GM12891 (cell line): ENCODE measurements around the gene CNPY2.
A peak's percentile ranks its signal among the peaks of the same experiment; 100 is the strongest.

Experiments
- POLR2AphosphoS5 ChIP-seq: IDR thresholded peaks from 2 replicates; pipeline ENCODE4 v1.6.1; 2011; ENCODE audit warnings: low read depth, low read length, control low read depth
- TAF1 ChIP-seq: IDR thresholded peaks from 2 replicates; pipeline ENCODE4 v1.6.1; 2011; ENCODE audit warnings: low read depth, low read length, control low read depth

GRCh38 chr12:56266693-56267442 lies 48.9 kb downstream of the CNPY2 start, which contains the start of gene COQ10A:
- TF ChIP-seq TAF1 (peak; percentile 54; the same call in 1 of the 2 replicates), POLR2AphosphoS5 (peak; percentile 68; the same call in 1 of the 2 replicates)
